T-helper 9 cell (primary cell): ENCODE data around the gene CLCNKB.
"Not testable (repeated sequence)": the region's sequence is repeated elsewhere in the genome, so short reads cannot be mapped to it uniquely, and the experiment has no call there.

ENCODE experiments used
- DNase-seq: peaks from one replicate; pipeline ENCODE4 v3.0.0-alpha.2; 2020

Gene CLCNKB

GRCh38 chr1:16015960-16016901 lies 27.4 kb upstream of the CLCNKB start:
- DNase-seq, result no peak

GRCh38 chr1:16017076-16017460 lies 26.5 kb upstream of the CLCNKB start:
- DNase-seq, result no peak

- no peak for DNase-seq
Measured at GRCh38 chr1:16017461-16018303, 25.9 kb upstream of the CLCNKB start, which contains the start of gene HSPB7. Gene HSPB7, minus strand, starts transcription at chr1:16018043. Its CDS starts 80 bp downstream, at chr1:16017963.

- no peak for DNase-seq
Measured at GRCh38 chr1:16018308-16018707, 25.3 kb upstream of the CLCNKB start.

GRCh38 chr1:16018749-16019643 lies 24.6 kb upstream of the CLCNKB start:
- DNase-seq, result no peak

- no peak for DNase-seq
Measured at GRCh38 chr1:16019644-16020277, 23.8 kb upstream of the CLCNKB start.

GRCh38 chr1:16020325-16020724 lies 23.3 kb upstream of the CLCNKB start:
- no peak for DNase-seq

- not testable (repeated sequence) for DNase-seq
Measured at GRCh38 chr1:16020878-16021277, 22.7 kb upstream of the CLCNKB start.

GRCh38 chr1:16021681-16022080 lies 21.9 kb upstream of the CLCNKB start, which contains the start of gene CLCNKA:
Gene CLCNKA, plus strand, starts transcription at chr1:16022036. Its CDS starts 584 bp downstream, at chr1:16022620.
- no peak for DNase-seq

GRCh38 chr1:16022393-16022792 lies 21.2 kb upstream of the CLCNKB start:
- no peak for DNase-seq

- DNase-seq, result no peak
Measured at GRCh38 chr1:16023050-16023653, 20.4 kb upstream of the CLCNKB start.

GRCh38 chr1:16026302-16026701 lies 17.3 kb upstream of the CLCNKB start:
- not testable (repeated sequence) for DNase-seq

- peak; percentile 21 for DNase-seq
Measured at GRCh38 chr1:16026723-16027484, 16.7 kb upstream of the CLCNKB start.

- no peak for DNase-seq
Measured at GRCh38 chr1:16028237-16029002, 15.2 kb upstream of the CLCNKB start.

- DNase-seq, result not testable (repeated sequence)
Measured at GRCh38 chr1:16029003-16029268, 14.6 kb upstream of the CLCNKB start.

GRCh38 chr1:16029288-16029687 lies 14.3 kb upstream of the CLCNKB start:
- no peak for DNase-seq

- no peak for DNase-seq
Measured at GRCh38 chr1:16031551-16031950, 12.0 kb upstream of the CLCNKB start.

GRCh38 chr1:16032388-16033102 lies 11.0 kb upstream of the CLCNKB start:
- DNase-seq, result peak; percentile 14

- DNase-seq, result not testable (repeated sequence)
Measured at GRCh38 chr1:16033103-16033632, 10.4 kb upstream of the CLCNKB start.
